DMS153 treated with DMSO at 0.1 percent for 48 hours (cell line): ENCODE results near the gene EPHB4.
A peak's percentile ranks its signal among the peaks of the same experiment; 100 is the strongest.
"Not testable (repeated sequence)": the region's sequence is repeated elsewhere in the genome, so short reads cannot be mapped to it uniquely, and the experiment has no call there.

Experiments
- DNase-seq: peaks from one replicate; lab custom pipeline; 2025; ENCODE audit not compliant: unreplicated experiment; lab: John Stamatoyannopoulos, UW

The EPHB4 gene

DNA sequence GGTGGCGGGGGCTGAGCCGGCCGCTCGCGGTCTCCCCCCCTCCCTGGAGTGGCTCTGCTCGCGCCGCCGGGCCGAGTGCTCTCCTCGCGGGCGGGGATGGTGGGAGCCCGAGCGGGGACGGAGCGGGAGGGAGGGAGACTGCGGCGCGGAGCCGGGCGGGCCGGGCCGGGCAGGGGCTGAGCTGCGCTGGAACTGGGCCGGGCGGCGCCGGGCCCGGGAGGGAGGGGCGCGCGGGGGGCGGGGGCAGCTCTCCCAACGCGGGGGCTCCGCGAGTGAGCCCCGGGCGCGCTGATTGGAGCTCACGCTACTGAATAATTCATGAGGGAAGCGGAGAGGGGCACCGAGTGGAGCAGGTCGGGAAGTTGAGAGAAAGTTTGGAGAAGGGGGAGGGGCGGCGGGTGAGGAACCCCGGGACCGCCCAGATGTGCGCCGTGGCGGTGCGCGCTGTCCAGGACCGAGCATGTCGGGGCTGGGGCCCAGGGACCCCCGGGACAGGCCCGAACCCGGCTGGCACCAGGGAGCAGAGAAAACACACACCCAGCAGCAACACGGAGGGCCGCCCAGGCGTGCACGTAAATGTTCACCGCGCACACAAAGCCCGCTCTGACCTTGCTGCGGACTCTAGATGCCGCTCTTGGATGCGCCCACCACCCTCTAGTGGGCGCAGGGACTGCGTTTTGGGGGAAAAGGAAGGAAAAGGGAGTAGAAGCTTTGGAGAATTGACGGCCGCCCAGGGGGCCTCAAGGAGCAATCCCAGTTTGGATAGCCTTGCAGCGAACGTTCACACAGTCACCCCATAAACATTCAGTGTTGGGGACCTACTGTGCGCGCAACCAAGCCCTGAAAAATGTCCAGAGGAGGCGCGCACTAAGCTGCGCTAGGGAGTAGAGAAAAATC lies at the start of gene EPHB4:
EPHB4 (minus strand) TSS at position 194 of the 897 bp plus-strand sequence. CDS start 493 bp downstream, outside the sequence.
- no peak for DNase-seq

DNA sequence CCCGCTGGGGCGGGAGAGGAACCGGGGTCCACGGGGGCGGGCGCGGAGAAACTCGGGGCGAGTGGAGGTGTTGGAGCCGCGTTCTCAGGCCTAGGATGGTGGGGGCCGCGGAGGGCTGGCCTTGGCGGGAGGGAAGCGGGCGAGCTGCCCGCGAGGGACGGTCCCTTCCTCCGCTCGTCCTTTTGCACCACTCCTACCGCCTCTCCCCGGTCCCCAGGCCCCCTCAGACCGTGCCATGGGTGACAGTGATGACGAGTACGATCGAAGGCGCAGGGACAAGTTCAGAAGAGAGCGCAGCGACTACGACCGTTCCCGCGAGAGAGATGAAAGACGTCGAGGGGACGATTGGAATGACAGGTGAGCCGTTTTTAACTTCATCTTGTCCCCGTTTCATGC lies 48.0 kb upstream of the EPHB4 start:
- no peak for DNase-seq

DNA sequence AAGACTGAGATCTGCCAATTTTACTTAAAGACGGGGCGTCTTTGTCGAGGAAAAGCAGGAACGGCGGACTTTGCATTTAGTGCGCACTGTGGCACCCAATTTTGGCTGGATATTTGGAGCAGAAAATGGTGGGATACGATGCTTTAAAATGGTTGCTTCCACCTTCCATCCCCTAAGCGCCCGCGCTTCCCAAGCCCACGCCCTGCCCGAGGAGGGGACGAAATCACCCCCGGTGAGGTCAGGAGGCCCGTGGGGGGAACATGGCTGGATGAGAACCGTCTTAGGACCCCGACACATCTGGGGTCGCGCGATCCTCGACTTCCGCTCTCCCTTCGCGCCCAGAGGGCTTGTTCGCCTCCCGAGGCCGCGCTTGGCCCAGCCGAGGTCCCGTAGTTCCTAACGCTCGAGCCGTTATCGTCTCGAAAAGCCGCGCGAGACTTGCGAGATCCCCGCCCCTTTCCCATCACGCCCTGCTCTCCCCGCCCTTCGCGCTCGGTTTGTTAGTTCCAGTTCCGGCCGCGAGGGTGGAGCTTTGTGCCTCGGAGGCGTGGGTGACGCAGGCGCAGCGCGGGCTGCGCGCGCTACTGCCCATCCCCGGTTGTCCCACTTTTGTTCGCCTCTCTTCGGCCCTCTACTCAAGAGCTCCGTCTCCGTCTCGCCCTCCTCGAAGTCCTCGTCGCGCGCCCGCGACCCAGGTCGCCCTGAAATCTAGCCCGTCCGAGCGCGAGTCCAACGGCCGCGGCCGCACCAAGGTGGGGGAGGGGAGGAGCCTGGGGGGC lies 47.4 kb upstream of the EPHB4 start, which contains the start of gene SRRT:
SRRT (plus strand) TSS at position 527 of the 779 bp plus-strand sequence. CDS start 488 bp downstream, outside the sequence.
- DNase-seq = peak; percentile 94

DNA sequence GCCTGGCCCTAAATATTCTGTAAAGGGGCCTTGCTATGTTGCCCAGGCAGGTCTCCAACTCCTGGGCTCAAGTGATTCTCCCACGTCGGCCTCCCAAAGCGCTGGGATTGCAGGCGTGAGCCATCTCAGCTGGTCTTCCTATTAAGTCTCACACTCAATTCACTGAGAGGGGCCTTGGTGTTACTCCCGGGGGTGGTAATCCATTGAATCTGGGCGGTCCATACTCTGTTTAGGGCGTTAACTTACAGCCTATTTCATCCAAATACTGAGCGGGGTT lies 46.9 kb upstream of the EPHB4 start:
- DNase-seq = no peak

DNA sequence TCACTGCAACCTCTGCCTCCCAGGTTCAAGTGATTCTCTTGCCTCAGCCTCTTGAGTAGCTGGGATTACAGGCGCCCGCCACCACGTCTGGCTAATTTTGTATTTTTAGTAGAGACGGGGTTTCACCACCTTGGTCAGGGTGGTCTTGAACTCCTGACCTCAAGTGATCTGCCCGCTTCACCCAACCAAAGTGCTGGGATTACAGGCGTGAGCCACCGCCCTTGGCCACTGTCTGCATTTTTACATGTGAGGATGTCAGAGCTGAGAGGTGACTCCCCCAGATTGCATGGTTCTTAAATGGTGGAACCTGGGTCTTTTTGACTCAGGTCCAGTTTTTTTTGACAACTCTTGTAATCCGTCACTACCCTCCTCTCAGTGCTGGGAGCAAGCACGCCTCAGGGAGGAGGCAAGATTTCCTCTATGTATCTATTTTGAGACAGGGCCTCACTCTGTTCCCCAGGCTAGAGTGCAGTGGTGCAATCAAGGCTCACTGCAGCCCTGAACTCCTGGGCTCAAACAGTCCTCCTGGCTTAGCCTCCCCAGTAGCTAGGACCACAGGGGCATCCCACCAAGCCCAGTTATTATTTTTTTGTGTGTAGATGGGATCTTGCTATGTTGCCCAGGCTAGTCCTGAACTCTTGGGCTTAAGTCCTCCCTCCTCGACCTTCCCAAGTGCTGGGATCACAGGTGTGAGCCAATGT lies 46.4 kb upstream of the EPHB4 start:
- no peak for DNase-seq

DNA sequence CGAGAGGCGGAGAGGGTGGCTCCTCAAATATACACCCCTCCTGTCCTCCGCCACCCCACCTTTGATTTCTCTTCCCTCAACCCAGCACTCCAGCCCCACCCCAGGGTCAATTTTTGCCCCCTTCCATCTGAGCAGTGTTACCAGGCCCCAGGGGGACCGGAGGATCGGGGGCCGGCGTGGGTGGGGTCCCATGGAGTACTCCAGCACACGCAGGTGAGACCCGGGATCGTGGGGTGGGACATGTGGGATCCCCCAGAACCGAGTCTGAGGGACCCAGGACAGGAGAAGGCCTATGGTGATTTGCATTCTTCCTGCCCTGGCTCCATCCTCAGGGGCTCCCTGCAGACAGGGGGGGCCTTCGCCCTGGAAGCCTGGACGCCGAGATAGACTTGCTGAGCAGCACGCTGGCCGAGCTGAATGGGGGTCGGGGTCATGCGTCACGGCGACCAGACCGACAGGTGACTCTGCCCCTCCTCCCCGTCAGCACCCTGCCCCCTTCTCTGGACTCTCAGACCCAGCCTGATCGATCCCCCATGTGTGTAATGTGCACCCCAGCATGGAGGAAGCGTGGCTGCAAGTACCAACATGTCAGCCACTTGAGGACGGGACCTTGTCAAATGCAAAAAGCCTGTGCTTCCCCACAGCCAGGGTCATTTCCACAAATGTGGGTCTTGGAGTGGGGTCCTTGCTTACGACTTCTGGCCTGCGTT lies 40.6 kb upstream of the EPHB4 start:
- DNase-seq = no peak

DNA sequence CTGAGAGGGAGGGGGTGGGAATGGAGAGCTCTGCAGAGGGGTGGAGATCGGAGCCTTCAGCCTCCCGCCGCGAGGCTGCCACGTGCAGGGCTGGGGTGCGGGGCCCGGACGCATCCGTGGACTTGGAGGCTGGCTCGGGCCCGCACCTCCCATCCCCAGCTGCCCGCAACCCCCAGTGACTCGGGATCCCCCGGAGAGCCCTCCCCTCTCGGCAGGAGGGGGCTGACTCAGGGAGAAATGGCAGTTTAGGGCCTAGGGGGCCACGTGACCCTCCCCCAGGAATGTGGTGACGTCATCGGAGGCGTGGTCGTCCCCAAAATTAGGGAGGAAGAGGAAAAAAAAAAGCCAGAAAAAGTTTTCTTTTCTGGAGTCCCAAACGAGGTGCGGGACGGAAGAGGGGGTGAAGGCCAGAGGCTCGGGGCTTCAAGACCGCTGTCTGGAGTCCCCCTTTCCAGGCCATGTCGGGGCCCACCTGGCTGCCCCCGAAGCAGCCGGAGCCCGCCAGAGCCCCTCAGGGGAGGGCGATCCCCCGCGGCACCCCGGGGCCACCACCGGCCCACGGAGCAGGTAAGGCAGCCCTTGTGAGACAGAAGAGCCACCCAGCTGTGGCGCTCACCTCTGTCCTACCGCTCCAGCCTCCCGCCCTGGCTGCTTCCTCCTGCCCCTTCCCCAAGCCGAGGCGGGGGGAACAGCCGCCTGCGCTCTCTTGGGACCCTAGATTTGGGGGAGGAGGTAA lies 39.9 kb upstream of the EPHB4 start, which contains the start of gene TRIP6:
TRIP6 (plus strand) TSS at position 348 of the 736 bp plus-strand sequence; CDS start at position 459, 111 bp downstream.
- peak; percentile 14 for DNase-seq

DNA sequence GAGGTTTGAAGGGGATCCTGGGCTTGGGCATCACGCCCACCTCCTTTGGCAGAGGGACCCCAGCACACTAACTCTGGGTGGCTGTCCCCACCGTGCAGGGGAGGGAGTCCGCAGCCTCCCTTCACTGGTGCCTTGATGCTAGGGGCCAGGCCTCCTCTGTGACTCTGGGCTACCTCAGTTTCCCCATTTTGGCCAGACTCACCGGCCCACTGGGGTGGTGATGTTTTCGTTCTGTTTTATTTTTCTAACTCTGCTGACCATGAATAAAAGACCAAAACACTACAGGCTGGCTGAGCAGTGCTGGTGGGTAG lies 39.4 kb upstream of the EPHB4 start:
- no peak for DNase-seq

DNA sequence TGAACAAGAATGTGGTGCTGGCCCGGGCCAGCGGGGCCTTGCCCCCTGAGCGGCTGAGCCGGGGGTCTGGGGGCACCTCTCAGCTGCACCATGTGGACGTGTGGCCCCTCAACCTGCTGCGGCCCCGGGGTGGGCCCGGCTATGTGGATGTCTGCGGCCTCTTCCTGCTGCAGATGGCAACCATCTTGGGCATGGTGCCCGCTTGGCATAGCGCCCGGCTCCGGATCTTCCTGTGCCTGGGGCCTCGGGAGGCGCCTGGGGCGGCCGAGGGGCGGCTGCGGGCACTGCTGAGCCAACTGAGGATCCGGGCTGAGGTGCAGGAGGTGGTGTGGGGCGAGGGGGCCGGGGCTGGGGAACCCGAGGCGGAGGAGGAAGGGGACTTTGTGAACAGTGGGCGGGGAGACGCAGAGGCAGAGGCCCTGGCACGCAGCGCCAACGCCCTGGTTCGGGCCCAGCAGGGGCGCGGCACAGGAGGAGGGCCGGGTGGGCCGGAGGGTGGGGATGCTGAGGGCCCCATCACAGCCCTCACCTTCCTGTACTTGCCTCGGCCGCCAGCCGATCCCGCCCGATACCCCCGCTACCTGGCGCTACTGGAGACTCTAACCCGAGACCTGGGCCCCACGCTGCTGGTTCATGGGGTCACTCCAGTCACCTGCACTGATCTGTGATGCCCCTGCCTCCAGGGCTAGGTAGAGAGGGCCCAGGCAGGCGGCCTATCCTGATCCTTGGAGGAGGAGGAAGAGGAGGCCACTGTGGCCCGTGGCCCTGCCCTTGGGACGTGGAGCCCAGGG lies 38.8 kb upstream of the EPHB4 start:
- DNase-seq = peak; percentile 41

DNA sequence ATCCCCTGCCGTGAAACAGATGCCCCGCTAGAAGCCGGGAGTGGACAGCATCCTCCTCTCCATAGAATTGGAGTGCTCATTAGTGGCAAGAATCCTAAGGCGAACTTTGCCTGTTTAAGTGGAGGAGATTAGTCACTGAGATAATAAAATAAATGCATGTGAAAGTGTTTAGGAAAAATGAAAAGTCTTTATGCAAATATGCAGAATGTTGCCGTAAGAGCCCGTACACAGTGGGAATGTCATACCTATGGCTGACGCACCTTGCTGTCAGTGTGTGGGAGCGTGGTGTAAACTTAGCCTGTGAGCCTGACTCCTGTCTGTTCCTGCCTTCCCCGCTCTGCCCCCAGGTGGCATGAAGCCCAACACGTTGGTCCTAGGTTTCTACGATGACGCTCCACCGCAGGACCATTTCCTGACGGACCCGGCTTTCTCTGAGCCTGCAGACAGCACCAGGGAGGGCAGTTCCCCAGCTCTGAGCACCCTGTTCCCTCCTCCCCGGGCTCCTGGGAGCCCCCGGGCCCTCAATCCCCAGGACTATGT lies 38.1 kb upstream of the EPHB4 start:
- peak; percentile 39 for DNase-seq

DNA sequence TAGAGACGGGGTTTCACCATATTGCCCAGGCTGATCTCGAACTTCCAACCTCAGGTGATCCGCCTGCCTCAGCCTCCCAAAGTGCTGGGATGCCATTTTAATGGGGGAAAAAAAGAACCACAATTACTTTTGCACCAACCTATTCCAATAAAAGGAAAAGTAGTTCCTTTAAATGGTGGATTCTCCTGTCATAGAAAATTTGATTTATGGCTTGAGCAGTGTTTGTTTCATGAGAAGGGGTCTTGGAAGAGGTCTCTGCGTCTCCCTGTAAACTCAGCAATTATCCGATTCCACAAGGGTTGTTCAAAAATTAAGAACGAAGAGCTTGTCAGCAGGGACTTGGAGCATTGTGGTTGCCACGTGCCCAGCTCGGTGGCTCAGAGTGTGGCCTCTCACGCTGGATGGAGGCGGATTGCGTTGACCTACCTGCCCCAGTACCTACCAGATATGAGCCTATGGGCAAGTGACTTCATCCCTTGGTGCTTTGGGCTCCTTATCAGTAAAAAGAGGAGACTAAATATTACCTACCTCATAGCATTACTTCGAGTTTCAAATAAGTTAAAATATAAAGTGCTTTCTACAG lies 37.0 kb upstream of the EPHB4 start:
- DNase-seq = no peak

DNA sequence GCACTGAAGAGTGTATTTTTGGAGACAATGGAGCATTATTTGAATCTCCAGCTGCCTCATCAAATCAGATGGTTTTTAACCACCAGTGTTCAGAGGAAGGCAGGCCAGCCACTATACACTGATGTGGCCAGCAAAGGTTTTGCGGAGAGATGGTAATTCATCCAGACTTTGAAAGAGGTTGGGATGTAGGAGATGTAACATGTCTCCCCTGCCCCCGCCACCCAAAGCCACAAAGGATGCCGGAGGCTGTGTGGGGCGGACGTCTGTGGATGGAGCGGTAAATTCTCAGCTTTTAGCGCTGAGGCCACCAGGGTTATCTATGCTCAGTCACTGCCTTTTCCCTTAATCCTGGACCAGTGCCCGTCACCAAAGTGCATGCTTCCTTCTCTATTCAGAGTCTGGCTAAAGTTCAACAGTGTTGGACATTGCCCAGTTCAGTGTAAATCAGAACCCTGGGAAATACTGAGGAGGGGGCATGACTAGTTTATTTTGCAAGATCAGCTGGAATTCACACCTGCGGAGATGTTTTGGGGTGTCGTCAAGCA lies 36.2 kb upstream of the EPHB4 start:
- DNase-seq = no peak

DNA sequence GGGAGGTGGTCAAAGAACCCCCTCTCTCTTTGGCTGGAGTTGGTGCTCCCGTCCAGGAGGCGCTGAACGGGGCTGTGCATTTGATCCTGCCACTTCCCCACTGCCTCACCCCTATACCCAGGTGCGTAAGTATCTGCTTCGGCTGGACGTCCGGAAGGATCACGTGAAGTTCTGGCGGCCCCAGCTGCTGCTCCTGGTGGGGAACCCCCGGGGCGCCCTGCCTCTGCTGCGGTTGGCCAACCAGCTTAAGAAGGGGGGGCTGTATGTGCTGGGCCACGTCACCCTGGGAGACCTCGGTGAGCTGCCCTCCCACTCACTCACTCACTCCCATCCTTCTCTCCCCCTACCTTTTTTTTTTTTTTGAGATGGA lies 34.3 kb upstream of the EPHB4 start:
- DNase-seq = no peak

DNA sequence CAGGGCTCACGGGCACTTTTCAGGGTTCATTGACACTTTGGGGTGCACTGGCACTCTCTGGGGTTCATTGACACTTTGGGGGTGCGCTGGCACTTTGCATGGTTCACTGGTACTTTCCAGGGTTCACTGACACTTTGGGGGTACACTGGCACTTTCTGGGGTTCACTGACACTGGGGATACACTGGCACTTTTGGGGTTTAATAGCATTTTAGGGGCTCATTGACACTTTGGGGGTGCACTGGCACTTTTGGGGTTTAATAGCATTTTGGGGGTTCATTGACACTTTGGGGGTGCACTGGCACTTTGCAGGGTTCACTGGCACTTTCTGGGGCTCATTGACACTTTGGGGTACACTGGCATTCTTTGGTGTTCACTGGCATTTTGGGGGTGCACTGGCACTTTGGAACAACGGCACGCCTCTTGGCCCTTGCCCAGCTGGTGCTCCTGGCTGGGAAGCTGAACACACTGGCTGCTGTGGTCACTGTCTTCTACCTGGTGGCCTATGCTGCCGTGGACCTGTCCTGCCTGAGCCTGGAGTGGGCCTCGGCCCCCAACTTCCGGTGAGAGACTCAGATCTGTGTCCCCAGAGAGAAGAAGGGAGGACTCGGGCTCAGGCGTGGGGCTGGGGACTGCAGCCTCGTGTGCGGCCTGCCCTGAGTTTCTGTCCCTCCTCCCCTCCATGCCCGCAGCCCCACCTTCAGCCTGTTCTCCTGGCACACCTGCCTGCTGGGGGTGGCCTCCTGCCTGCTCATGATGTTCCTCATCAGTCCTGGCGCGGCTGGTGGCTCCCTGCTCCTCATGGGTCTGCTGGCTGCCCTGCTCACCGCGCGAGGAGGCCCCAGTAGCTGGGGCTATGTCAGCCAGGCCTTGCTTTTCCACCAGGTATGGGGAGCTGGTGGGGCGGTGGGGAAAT lies 33.6 kb upstream of the EPHB4 start:
- DNase-seq = no peak

DNA sequence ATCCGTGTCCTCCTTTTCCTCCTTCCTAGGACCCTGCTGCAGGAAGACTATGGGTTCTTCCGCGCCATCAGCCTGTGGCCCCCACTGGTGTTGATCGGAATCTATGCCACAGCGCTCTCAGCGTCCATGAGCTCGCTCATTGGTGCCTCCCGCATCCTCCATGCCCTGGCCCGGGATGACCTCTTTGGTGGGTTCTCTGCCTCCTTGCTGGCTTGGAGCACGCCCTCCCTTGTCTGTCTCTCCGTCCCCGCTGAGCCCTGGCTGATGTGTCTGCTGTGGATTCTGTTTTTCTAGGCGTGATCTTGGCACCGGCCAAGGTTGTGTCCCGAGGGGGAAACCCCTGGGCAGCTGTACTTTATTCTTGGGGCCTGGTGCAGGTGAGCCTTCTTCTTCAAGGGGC lies 32.5 kb upstream of the EPHB4 start:
- DNase-seq = no peak

DNA sequence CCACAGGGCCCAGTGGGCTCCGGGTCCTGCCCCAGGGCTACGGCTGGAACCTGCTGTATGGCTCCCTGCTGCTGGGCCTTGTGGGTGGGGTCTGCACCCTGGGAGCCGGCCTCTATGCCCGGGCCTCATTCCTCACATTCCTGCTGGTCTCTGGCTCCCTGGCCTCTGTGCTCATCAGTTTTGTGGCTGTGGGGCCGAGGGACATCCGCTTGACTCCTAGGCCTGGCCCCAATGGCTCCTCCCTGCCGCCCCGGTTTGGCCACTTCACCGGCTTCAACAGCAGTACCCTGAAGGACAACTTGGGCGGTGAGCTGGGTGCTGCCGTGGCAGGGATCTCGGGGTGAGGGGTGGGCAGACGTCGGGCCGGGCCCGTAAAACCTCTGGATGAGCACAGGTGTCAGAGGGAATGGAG lies 29.6 kb upstream of the EPHB4 start:
- DNase-seq = no peak

DNA sequence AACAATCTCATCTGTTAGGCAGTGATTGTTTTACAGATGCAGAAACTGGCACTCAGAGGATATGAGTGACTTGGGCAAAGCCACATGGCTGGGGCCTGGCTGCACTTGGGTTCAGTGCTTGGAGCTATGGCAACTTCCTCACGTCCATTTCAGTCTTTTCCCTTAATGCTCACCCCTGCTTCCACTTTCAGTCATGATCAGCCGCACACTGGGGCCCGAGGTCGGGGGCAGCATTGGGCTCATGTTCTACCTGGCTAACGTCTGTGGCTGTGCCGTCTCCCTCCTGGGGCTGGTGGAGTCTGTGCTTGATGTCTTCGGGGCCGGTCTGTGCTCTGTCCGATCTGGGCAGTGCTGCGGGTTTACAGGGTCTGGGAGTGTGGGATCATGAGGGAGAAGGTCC lies 28.2 kb upstream of the EPHB4 start:
- DNase-seq = no peak

DNA sequence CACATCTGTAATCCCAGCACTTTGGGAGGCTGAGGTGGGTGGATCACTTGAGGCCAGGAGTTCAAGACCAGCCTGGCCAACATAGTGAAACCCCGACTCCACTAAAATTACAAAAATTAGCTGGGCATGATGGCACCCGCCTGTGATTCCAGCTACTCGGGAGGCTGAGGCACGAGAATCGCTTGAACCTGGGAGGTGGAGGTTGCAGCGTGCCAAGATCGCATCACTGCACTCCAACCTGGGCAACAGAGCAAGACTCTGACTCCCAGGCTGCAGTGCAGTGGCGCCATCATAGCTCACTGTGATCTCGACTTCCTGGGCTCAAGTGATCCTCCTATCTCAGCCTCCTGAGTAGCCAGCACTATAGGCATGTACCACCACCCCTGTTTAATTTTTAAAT lies 27.6 kb upstream of the EPHB4 start:
- not testable (repeated sequence) for DNase-seq
